NOMO-1 treated with DMSO at 0.1 percent for 48 hours (cell line): ENCODE results near the gene TRIM49.
"Not testable (repeated sequence)": the region's sequence is repeated elsewhere in the genome, so short reads cannot be mapped to it uniquely, and the experiment has no call there.

Experiments
- DNase-seq: peaks from one replicate; lab custom pipeline; 2025; ENCODE audit not compliant: unreplicated experiment; lab: John Stamatoyannopoulos, UW

The TRIM49 gene

GRCh38 chr11:89808475-89808874 lies at the start of gene TRIM49:
Gene TRIM49 (minus strand): TSS chr11:89808575. CDS start chr11:89804469, 4,106 bp downstream.
- not testable (repeated sequence) for DNase-seq

- DNase-seq: not testable (repeated sequence)
Measured at GRCh38 chr11:89826694-89827093, 18.3 kb upstream of the TRIM49 start.

- DNase-seq: not testable (repeated sequence)
Measured at GRCh38 chr11:89820008-89820407, 11.6 kb upstream of the TRIM49 start.

- not testable (repeated sequence) for DNase-seq
Measured at GRCh38 chr11:89813535-89813934, 5.2 kb upstream of the TRIM49 start.

- DNase-seq: not testable (repeated sequence)
Measured at GRCh38 chr11:89787506-89788063, 20.8 kb downstream of the TRIM49 start.

GRCh38 chr11:89785726-89786125 lies 22.6 kb downstream of the TRIM49 start:
- DNase-seq: not testable (repeated sequence)

GRCh38 chr11:89750822-89751221 lies 57.6 kb downstream of the TRIM49 start:
- not testable (repeated sequence) for DNase-seq
